HepG2 (cell line): ENCODE measurements around the gene CADPS. TPM values are rescaled to one million over a fixed set of nuclear protein-coding genes. Genes with fewer than 3 reads are reported as not detected.

Experiments used
- ATAC-seq: fragments of 200-7000 bp; cut with Tn5 transposase; 3 replicates; pipeline ENCODE4 v1.9.1; 2020; ENCODE audit warnings: mild to moderate bottlenecking, moderate library complexity
- BruUV-seq: library from RNA; stranded (reverse); fragments of 400-500 nt; replicated peaks from 2 replicates; lab custom pipeline; 2021; lab: Mats Ljungman, UMichigan
- CTCF ChIA-PET: fragments of 300-600 bp; formaldehyde crosslinking; extraction: SDS; loops from one replicate; lab custom pipeline; 2021; ENCODE audit warnings: low total read pairs, inconsistent platforms, low intra/inter-chr PET ratio; lab: Yijun Ruan, JAX
- POLR2A ChIA-PET: fragments of 350-600 bp; sonication (Branson Sonifier 250); formaldehyde crosslinking; loops from one replicate; lab custom pipeline; 2020; ENCODE audit warnings: antibody characterized with exemption, inconsistent platforms; lab: Yijun Ruan, JAX
- DNase-seq: peaks from one replicate; pipeline ENCODE4 v3.0.0-alpha.2; 2015; ENCODE audit warnings: low spot score
- FAIRE-seq: peaks from 3 replicates; lab custom pipeline; 2011; peaks lifted over from hg19 to GRCh38; lab: Jason Lieb, UNC
- H2AFZ ChIP-seq: one replicate; pipeline ENCODE4 v1.6.1; 2011; ENCODE audit warnings: low read length, inconsistent platforms
- H3K27ac ChIP-seq: fragments of 300-600 bp; 3 replicates; pipeline ENCODE4 v1.8.0; 2011; ENCODE audit warnings: mixed run types, mild to moderate bottlenecking, mixed read lengths, low read length, inconsistent platforms; ENCODE audit not compliant: insufficient read depth; ENCODE audit errors: extremely low read length
- H3K27me3 ChIP-seq, 2 experiments: fragments of 200-600 bp in 1 of 2; 2 replicates in 1 of 2; 3 replicates in 1 of 2; pipeline versions ENCODE4 v1.6.0 to v1.8.0; 2011; ENCODE audit warnings: low read length in 2 of 2, mild to moderate bottlenecking in 2 of 2, moderate library complexity in 2 of 2, inconsistent platforms in 1 of 2; ENCODE audit not compliant: insufficient read depth in 2 of 2, control insufficient read depth in 1 of 2
- H3K36me3 ChIP-seq, 2 experiments: fragments of 200-600 bp in 1 of 2; replicated peaks in 1 of 2; 2 replicates in 1 of 2; 3 replicates in 1 of 2; pipeline versions ENCODE4 v1.5.1 to v1.8.0; 2011; ENCODE audit warnings: low read length in 2 of 2, inconsistent platforms in 1 of 2; ENCODE audit not compliant: insufficient read depth in 2 of 2, control insufficient read depth in 1 of 2
- H3K4me1 ChIP-seq: 2 replicates; pipeline ENCODE4 v1.5.1; 2012; ENCODE audit warnings: low read length, inconsistent platforms; ENCODE audit not compliant: insufficient read depth
- H3K4me2 ChIP-seq: 2 replicates; pipeline ENCODE4 v1.6.0; 2011; ENCODE audit warnings: low read depth, low read length, inconsistent platforms
- H3K4me3 ChIP-seq, 3 experiments: fragments of 200-600 bp in 1 of 3; sonication (generic), shearing (Covaris generic) in 1 of 3; replicated peaks in 1 of 3; 2 replicates each; pipeline ENCODE4 v1.5.1; 2011 to 2016; ENCODE audit warnings: low read length in 3 of 3, inconsistent platforms in 2 of 3, low read depth in 2 of 3, mild to moderate bottlenecking in 2 of 3, control low read depth in 1 of 3, mixed read lengths in 1 of 3; ENCODE audit not compliant: insufficient read depth in 1 of 3
- H3K79me2 ChIP-seq: one replicate; pipeline ENCODE4 v1.6.1; 2011; ENCODE audit warnings: low read length, inconsistent platforms; ENCODE audit not compliant: insufficient read depth
- H3K9ac ChIP-seq: 2 replicates; pipeline ENCODE4 v1.6.0; 2011; ENCODE audit warnings: mild to moderate bottlenecking, low read depth, low read length, inconsistent platforms; ENCODE audit not compliant: insufficient read depth
- H3K9me3 ChIP-seq: 2 replicates; pipeline ENCODE4 v1.5.1; 2012; ENCODE audit warnings: mild to moderate bottlenecking, low read length
- H4K20me1 ChIP-seq: 2 replicates; pipeline ENCODE4 v1.6.0; 2011; ENCODE audit warnings: inconsistent platforms, mild to moderate bottlenecking, low read length, moderate library complexity; ENCODE audit not compliant: insufficient read depth
- HCFC1 ChIP-seq: fragments of 150-350 bp; IDR thresholded peaks from 2 replicates; pipeline ENCODE4 v1.6.1; 2014; ENCODE audit warnings: low read depth, low read length
- HOXA9 ChIP-seq: sonication (generic); formaldehyde crosslinking; IDR thresholded peaks from 2 replicates; pipeline ENCODE4 v1.8.1; 2022; ENCODE audit warnings: missing genetic modification reagents, mild to moderate bottlenecking, moderate library complexity, borderline replicate concordance
- PAX8 ChIP-seq: sonication (generic); formaldehyde crosslinking; IDR thresholded peaks from 2 replicates; pipeline ENCODE4 v1.8.0; 2022; ENCODE audit warnings: mild to moderate bottlenecking, missing genetic modification reagents, borderline replicate concordance
- SALL1 ChIP-seq: sonication (generic); formaldehyde crosslinking; IDR thresholded peaks from 2 replicates; pipeline ENCODE4 v1.8.0; 2022; ENCODE audit warnings: mild to moderate bottlenecking, missing genetic modification reagents
- SP2 ChIP-seq: sonication (generic); formaldehyde crosslinking; IDR thresholded peaks from 2 replicates; pipeline ENCODE4 v1.5.1; 2020; ENCODE audit warnings: mild to moderate bottlenecking, missing genetic modification reagents
- YEATS4 ChIP-seq: sonication (generic); formaldehyde crosslinking; IDR thresholded peaks from 2 replicates; pipeline ENCODE4 v1.4.0; 2020; ENCODE audit warnings: missing genetic modification reagents, borderline replicate concordance
- ZMYM2 ChIP-seq: sonication (generic); formaldehyde crosslinking; IDR thresholded peaks from 2 replicates; pipeline ENCODE4 v1.8.0; 2022; ENCODE audit warnings: mild to moderate bottlenecking, missing genetic modification reagents
- ZNF337 ChIP-seq: sonication (generic); formaldehyde crosslinking; IDR thresholded peaks from 2 replicates; pipeline ENCODE4 v1.5.1; 2020; ENCODE audit warnings: missing genetic modification reagents, low read depth, mild to moderate bottlenecking, borderline replicate concordance
- ZNF589 ChIP-seq: sonication (generic); formaldehyde crosslinking; conservative IDR thresholded peaks from 2 replicates; pipeline ENCODE4 v1.8.0; 2022; ENCODE audit warnings: mild to moderate bottlenecking, moderate library complexity, missing genetic modification reagents
- WGBS: methylation state at CpG from one replicate; pipeline ENCODE4 v1.1.6; 2017; ENCODE audit warnings: low lambda C conversion rate; 5-methylcytosine and 5-hydroxymethylcytosine counted together
- in situ Hi-C: cut with HindIII; loops from 2 replicates; pipeline ENCODE4 v1.10.0; 2017; ENCODE audit warnings: low pct_unique_long_range_greater_than_20kb; ENCODE audit not compliant: extremely low pct_ligation_motif_present
- intact Hi-C: fragments of 100-400 bp; cut with micrococcal nuclease; formaldehyde crosslinking; loops from one replicate; pipeline ENCODE4 v1.10.0; 2022; ENCODE audit not compliant: unreplicated experiment
- polyA plus RNA-seq, 8 experiments: library from polyadenylated mRNA; depleted of rRNA in 3 of 8; stranded (reverse) in 7 of 8; unstranded in 1 of 8; fragments of >200 nt; fragmentation: Illumina TruSeq in 4 of 8; extraction: Trizol in 4 of 8; gene quantifications; 2 replicates each; pipeline versions ENCODE4 v1.2.1 to v1.2.3, GENCODE V29; 2011 to 2016; ENCODE audit warnings: low read depth in 4 of 8, missing spikeins in 1 of 8, mixed read lengths in 1 of 8; ENCODE audit not compliant: insufficient read depth in 1 of 8
- total RNA-seq, 5 experiments: library from RNA; depleted of rRNA; stranded (reverse); fragments of >200 nt; fragmentation: Illumina TruSeq; extraction: Trizol; gene quantifications; 2 replicates each; pipeline ENCODE4 v1.2.3, GENCODE V29; 2016; ENCODE audit warnings: low read depth in 1 of 5
- TF ChIP-seq, protein P1 (sequence below): fragments of 450-650 bp; IDR thresholded peaks from 2 replicates; pipeline ENCODE4 v1.6.1; 2017
- TF ChIP-seq, protein P2 (sequence below): sonication (generic); formaldehyde crosslinking; IDR thresholded peaks from 2 replicates; pipeline ENCODE4 v1.4.0; 2020; ENCODE audit warnings: mild to moderate bottlenecking, missing genetic modification reagents
- TF ChIP-seq, protein P3 (sequence below): sonication (generic); formaldehyde crosslinking; IDR thresholded peaks from 2 replicates; pipeline ENCODE4 v1.9.0; 2022; ENCODE audit warnings: missing genetic modification reagents, mild to moderate bottlenecking, borderline replicate concordance
- TF ChIP-seq, protein P4 (sequence below): sonication (generic); formaldehyde crosslinking; IDR thresholded peaks from 2 replicates; pipeline ENCODE4 v1.4.0; 2020; ENCODE audit warnings: mild to moderate bottlenecking, missing genetic modification reagents

Gene CADPS
- total and polyA plus RNA-seq, 2 of the 13 experiments (the other 11 are each of a cell fraction or from before 2014, with no cell fraction given) = not detected

DNA sequence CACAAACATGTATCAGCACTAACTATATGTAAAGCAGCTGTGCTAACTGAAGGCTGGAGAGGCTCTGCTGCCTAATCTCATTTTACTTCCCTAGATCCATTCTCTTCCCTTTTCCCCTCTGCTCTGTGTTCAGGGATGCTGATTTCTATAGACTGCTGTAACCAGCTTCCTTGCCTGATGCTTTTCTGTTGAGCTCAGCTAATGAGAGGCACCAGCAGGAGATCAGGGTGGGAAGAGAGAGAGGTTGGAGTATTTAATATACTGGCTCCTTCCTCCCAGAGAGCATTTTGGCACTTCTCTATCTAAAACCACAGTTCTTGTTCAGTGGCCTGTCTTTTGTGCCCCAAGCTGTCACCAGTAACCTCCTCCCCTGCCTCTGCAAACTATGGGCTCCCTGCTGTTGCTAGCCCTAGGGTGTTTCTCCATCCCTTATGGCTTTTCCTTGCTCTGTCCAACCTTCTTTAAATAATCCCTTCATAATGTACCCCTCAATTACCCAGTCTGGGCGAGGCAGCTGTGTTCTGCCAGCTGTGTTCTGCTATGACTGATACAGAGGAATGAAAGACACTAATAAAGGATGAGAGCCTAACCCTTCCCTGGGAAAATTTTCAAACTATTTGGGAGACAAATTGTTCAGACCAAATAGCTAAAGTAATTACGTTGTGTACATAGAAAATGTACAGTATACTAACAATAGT, 69.5 kb downstream of the CADPS start:
- no peaks in the 10 kb centered on the region; a peak in 1 of 5 replicates for H3K27me3 ChIP-seq
- intact Hi-C loops = loop anchor here (10.0 kb wide), 1 partner anchor 141 kb away; no protein-coding TSS in a partner anchor
- H4K20me1 ChIP-seq = no peaks in the 10 kb centered on the region
- DNase-seq = no peak
- H3K9me3 ChIP-seq = no peaks in the 10 kb centered on the region
- no peaks in the 10 kb centered on the region for H3K36me3 ChIP-seq
- POLR2A ChIA-PET = no interaction called here
- no TSS peak for BruUV-seq
- H3K79me2 ChIP-seq = no peaks in the 10 kb centered on the region
- no peak overlapping the region for H3K4me3 ChIP-seq
- CTCF ChIA-PET = no interaction called here
- no peaks in the 10 kb centered on the region for H3K4me1 ChIP-seq
- H3K27ac ChIP-seq = no peak overlapping the region
- no peak overlapping the region for H3K9ac ChIP-seq
- no peak overlapping the region for H3K4me2 ChIP-seq
- in situ Hi-C loops = no loop called here
- no peak for ATAC-seq
- 2% methylated on average over 2 of the region's 2 CpGs for WGBS
- no peak for FAIRE-seq
- no peak overlapping the region for H2AFZ ChIP-seq
- TF ChIP-seq, protein P1, sequence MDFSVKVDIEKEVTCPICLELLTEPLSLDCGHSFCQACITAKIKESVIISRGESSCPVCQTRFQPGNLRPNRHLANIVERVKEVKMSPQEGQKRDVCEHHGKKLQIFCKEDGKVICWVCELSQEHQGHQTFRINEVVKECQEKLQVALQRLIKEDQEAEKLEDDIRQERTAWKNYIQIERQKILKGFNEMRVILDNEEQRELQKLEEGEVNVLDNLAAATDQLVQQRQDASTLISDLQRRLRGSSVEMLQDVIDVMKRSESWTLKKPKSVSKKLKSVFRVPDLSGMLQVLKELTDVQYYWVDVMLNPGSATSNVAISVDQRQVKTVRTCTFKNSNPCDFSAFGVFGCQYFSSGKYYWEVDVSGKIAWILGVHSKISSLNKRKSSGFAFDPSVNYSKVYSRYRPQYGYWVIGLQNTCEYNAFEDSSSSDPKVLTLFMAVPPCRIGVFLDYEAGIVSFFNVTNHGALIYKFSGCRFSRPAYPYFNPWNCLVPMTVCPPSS = no peak
- TF ChIP-seq HCFC1 = no peak
- no peak for TF ChIP-seq SALL1 (CRISPR knock-in tag)
- no peak for TF ChIP-seq ZMYM2 (CRISPR knock-in tag)
- TF ChIP-seq YEATS4 (CRISPR knock-in tag) = no peak
- TF ChIP-seq, protein P2, sequence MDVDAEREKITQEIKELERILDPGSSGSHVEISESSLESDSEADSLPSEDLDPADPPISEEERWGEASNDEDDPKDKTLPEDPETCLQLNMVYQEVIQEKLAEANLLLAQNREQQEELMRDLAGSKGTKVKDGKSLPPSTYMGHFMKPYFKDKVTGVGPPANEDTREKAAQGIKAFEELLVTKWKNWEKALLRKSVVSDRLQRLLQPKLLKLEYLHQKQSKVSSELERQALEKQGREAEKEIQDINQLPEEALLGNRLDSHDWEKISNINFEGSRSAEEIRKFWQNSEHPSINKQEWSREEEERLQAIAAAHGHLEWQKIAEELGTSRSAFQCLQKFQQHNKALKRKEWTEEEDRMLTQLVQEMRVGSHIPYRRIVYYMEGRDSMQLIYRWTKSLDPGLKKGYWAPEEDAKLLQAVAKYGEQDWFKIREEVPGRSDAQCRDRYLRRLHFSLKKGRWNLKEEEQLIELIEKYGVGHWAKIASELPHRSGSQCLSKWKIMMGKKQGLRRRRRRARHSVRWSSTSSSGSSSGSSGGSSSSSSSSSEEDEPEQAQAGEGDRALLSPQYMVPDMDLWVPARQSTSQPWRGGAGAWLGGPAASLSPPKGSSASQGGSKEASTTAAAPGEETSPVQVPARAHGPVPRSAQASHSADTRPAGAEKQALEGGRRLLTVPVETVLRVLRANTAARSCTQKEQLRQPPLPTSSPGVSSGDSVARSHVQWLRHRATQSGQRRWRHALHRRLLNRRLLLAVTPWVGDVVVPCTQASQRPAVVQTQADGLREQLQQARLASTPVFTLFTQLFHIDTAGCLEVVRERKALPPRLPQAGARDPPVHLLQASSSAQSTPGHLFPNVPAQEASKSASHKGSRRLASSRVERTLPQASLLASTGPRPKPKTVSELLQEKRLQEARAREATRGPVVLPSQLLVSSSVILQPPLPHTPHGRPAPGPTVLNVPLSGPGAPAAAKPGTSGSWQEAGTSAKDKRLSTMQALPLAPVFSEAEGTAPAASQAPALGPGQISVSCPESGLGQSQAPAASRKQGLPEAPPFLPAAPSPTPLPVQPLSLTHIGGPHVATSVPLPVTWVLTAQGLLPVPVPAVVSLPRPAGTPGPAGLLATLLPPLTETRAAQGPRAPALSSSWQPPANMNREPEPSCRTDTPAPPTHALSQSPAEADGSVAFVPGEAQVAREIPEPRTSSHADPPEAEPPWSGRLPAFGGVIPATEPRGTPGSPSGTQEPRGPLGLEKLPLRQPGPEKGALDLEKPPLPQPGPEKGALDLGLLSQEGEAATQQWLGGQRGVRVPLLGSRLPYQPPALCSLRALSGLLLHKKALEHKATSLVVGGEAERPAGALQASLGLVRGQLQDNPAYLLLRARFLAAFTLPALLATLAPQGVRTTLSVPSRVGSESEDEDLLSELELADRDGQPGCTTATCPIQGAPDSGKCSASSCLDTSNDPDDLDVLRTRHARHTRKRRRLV = no peak
- no peak for TF ChIP-seq SP2 (CRISPR knock-in tag)
- TF ChIP-seq HOXA9 (CRISPR knock-in tag) = no peak
- TF ChIP-seq, protein P3, sequence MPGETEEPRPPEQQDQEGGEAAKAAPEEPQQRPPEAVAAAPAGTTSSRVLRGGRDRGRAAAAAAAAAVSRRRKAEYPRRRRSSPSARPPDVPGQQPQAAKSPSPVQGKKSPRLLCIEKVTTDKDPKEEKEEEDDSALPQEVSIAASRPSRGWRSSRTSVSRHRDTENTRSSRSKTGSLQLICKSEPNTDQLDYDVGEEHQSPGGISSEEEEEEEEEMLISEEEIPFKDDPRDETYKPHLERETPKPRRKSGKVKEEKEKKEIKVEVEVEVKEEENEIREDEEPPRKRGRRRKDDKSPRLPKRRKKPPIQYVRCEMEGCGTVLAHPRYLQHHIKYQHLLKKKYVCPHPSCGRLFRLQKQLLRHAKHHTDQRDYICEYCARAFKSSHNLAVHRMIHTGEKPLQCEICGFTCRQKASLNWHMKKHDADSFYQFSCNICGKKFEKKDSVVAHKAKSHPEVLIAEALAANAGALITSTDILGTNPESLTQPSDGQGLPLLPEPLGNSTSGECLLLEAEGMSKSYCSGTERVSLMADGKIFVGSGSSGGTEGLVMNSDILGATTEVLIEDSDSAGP (CRISPR knock-in tag) = no peak
- no peak for TF ChIP-seq PAX8 (CRISPR knock-in tag)
- no peak for TF ChIP-seq ZNF337
- TF ChIP-seq, protein P4, sequence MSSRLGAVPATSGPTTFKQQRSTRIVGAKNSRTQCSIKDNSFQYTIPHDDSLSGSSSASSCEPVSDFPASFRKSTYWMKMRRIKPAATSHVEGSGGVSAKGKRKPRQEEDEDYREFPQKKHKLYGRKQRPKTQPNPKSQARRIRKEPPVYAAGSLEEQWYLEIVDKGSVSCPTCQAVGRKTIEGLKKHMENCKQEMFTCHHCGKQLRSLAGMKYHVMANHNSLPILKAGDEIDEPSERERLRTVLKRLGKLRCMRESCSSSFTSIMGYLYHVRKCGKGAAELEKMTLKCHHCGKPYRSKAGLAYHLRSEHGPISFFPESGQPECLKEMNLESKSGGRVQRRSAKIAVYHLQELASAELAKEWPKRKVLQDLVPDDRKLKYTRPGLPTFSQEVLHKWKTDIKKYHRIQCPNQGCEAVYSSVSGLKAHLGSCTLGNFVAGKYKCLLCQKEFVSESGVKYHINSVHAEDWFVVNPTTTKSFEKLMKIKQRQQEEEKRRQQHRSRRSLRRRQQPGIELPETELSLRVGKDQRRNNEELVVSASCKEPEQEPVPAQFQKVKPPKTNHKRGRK (CRISPR knock-in tag) = no peak
- no peak for TF ChIP-seq ZNF589 (CRISPR knock-in tag)
